HCT116 (cell line): ENCODE results near the gene KMT2E. TPM values are rescaled to one million over a fixed set of nuclear protein-coding genes. Genes with fewer than 3 reads are reported as not detected.

ENCODE experiments used
- ATAC-seq: fragments of 200-7000 bp; cut with Tn5 transposase; 2 replicates; pipeline ENCODE4 v1.9.1; 2020; ENCODE audit warnings: mild to moderate bottlenecking, moderate library complexity
- BruUV-seq: library from RNA; stranded (reverse); fragments of 400-500 nt; replicated peaks from 2 replicates; lab custom pipeline; 2021; lab: Mats Ljungman, UMichigan
- CTCF ChIA-PET: fragments of 300-600 bp; sonication (Branson Sonifier 250); formaldehyde crosslinking; loops from one replicate; lab custom pipeline; 2021; ENCODE audit warnings: antibody characterized with exemption; lab: Charles Lee
- POLR2A ChIA-PET: fragments of 300-600, 350-600 bp; sonication (Branson Sonifier 250); formaldehyde crosslinking; loops from one replicate; lab custom pipeline; 2021; ENCODE audit warnings: antibody characterized with exemption; lab: Charles Lee
- RAD21 ChIA-PET, 2 experiments: fragments of 300-600 bp; sonication (Branson Sonifier 250); formaldehyde crosslinking; loops; one replicate each; lab custom pipeline; 2023; ENCODE audit warnings: low total read pairs in 2 of 2; ENCODE audit not compliant: uncharacterized antibody in 2 of 2, unreplicated experiment in 2 of 2, low non-redundant PET in 1 of 2; lab: Charles Lee
- DNase-seq: peaks from one replicate; pipeline ENCODE4 v3.0.0-alpha.2; 2010; ENCODE audit warnings: low read depth, low spot score
- H2AFZ ChIP-seq: fragments of 200-600 bp; shearing (Covaris generic), sonication (generic); 2 replicates; pipeline ENCODE4 v1.6.1; 2017; ENCODE audit warnings: low read depth, mixed run types, mixed read lengths, antibody characterized with exemption, low read length; ENCODE audit not compliant: poor library complexity, severe bottlenecking
- H3K27ac ChIP-seq: 2 replicates; pipeline ENCODE4 v1.5.1; 2012; ENCODE audit warnings: low read depth, low read length
- H3K27me3 ChIP-seq: fragments of 200-600 bp; sonication (generic); 2 replicates; pipeline ENCODE4 v1.6.1; 2016; ENCODE audit warnings: mixed run types, low read length, mixed read lengths; ENCODE audit not compliant: insufficient read depth
- H3K36me3 ChIP-seq, 2 experiments: fragments of 200-500 bp in 1 of 2; fragments of 200-600 bp in 1 of 2; sonication (Bioruptor generic) in 1 of 2; sonication (generic) in 1 of 2; 2 replicates each; pipeline versions ENCODE4 v1.5.1 to v1.6.1; 2014 to 2016; ENCODE audit warnings: low read length in 2 of 2, inconsistent platforms in 1 of 2, mixed read lengths in 1 of 2, mixed run types in 1 of 2; ENCODE audit not compliant: insufficient read depth in 2 of 2, control insufficient read depth in 1 of 2
- H3K4me1 ChIP-seq, 2 experiments: fragments of 200-600 bp in 1 of 2; sonication (generic) in 1 of 2; 2 replicates each; pipeline versions ENCODE4 v1.5.1 to v1.6.1; 2012 to 2017; ENCODE audit warnings: low read length in 2 of 2, inconsistent platforms in 1 of 2, mild to moderate bottlenecking in 1 of 2, mixed read lengths in 1 of 2, mixed run types in 1 of 2, moderate library complexity in 1 of 2; ENCODE audit not compliant: insufficient read depth in 2 of 2, control insufficient read depth in 1 of 2
- H3K4me2 ChIP-seq: fragments of 200-600 bp; sonication (generic); 2 replicates; pipeline ENCODE4 v1.6.1; 2017; ENCODE audit warnings: mixed run types, low read length, mixed read lengths
- H3K4me3 ChIP-seq, 2 experiments: fragments of 200-600 bp in 1 of 2; sonication (generic) in 1 of 2; replicated peaks in 1 of 2; 2 replicates each; pipeline ENCODE4 v1.5.1; 2011 to 2016; ENCODE audit warnings: low read length in 2 of 2, control low read depth in 1 of 2, low read depth in 1 of 2, mild to moderate bottlenecking in 1 of 2, mixed read lengths in 1 of 2, mixed run types in 1 of 2
- H3K79me2 ChIP-seq: fragments of 200-600 bp; sonication (generic); 2 replicates; pipeline ENCODE4 v1.6.1; 2017; ENCODE audit warnings: mild to moderate bottlenecking, mixed run types, low read length, moderate library complexity, mixed read lengths; ENCODE audit not compliant: insufficient read depth
- H3K9ac ChIP-seq: fragments of 200-600 bp; sonication (generic); 2 replicates; pipeline ENCODE4 v1.6.1; 2016; ENCODE audit warnings: low read length, mixed read lengths
- H3K9me2 ChIP-seq: fragments of 200-600 bp; sonication (generic), shearing (Covaris generic); 2 replicates; pipeline ENCODE4 v1.6.1; 2017; ENCODE audit warnings: mixed run types, mild to moderate bottlenecking, moderate library complexity; ENCODE audit not compliant: insufficient read depth
- H3K9me3 ChIP-seq, 2 experiments: fragments of 200-500 bp in 1 of 2; fragments of 200-600 bp in 1 of 2; sonication (Bioruptor generic) in 1 of 2; sonication (generic) in 1 of 2; 2 replicates each; pipeline ENCODE4 v1.6.1; 2014 to 2017; ENCODE audit warnings: low read length in 2 of 2, mixed read lengths in 2 of 2, inconsistent platforms in 1 of 2, low read depth in 1 of 2, mild to moderate bottlenecking in 1 of 2, mixed run types in 1 of 2, moderate library complexity in 1 of 2; ENCODE audit not compliant: control insufficient read depth in 1 of 2, insufficient read depth in 1 of 2
- H4K20me1 ChIP-seq: fragments of 200-600 bp; sonication (generic), shearing (Covaris generic); 2 replicates; pipeline ENCODE4 v1.6.1; 2017; ENCODE audit warnings: mixed run types, mild to moderate bottlenecking, moderate library complexity; ENCODE audit not compliant: insufficient read depth
- CBX3 ChIP-seq: IDR thresholded peaks from 2 replicates; pipeline ENCODE4 v1.6.1; 2012; ENCODE audit warnings: low read depth
- CEBPB ChIP-seq: IDR thresholded peaks from 2 replicates; pipeline ENCODE4 v1.6.1; 2012; ENCODE audit warnings: low read depth
- CTCF ChIP-seq, 3 experiments: fragments of 200-600 bp in 1 of 3; sonication (generic) in 1 of 3; IDR thresholded peaks in 2 of 3; conservative IDR thresholded peaks in 1 of 3; 2 replicates each; pipeline ENCODE4 v1.5.1; 2012 to 2017; ENCODE audit warnings: low read depth in 2 of 3, low read length in 2 of 3, antibody characterized with exemption in 1 of 3, borderline replicate concordance in 1 of 3, control low read depth in 1 of 3, mild to moderate bottlenecking in 1 of 3, mixed read lengths in 1 of 3, mixed run types in 1 of 3, moderate library complexity in 1 of 3; ENCODE audit not compliant: insufficient read depth in 1 of 3
- EGR1 ChIP-seq: IDR thresholded peaks from 2 replicates; pipeline ENCODE4 v1.6.1; 2012; ENCODE audit warnings: low read depth
- EZH2phosphoT487 ChIP-seq: fragments of 200-600 bp; IDR thresholded peaks from 2 replicates; pipeline ENCODE4 v1.6.1; 2018; ENCODE audit warnings: antibody characterized with exemption, borderline replicate concordance
- FOSL1 ChIP-seq: IDR thresholded peaks from 2 replicates; pipeline ENCODE4 v1.6.1; 2012; ENCODE audit warnings: low read depth
- MAX ChIP-seq: IDR thresholded peaks from 2 replicates; pipeline ENCODE4 v1.6.1; 2012
- POLR2A ChIP-seq: IDR thresholded peaks from 2 replicates; pipeline ENCODE4 v1.7.0; 2011; ENCODE audit warnings: borderline replicate concordance; ENCODE audit not compliant: insufficient read depth, insufficient read length; ENCODE audit errors: extremely low read depth
- POLR2AphosphoS5 ChIP-seq: IDR thresholded peaks from 2 replicates; pipeline ENCODE4 v1.6.1; 2011; ENCODE audit warnings: mild to moderate bottlenecking, low read depth, low read length, moderate library complexity
- RAD21 ChIP-seq: IDR thresholded peaks from 2 replicates; pipeline ENCODE4 v1.6.1; 2012; ENCODE audit warnings: low read depth, mild to moderate bottlenecking
- REST ChIP-seq: IDR thresholded peaks from 2 replicates; pipeline ENCODE4 v1.6.1; 2012; ENCODE audit warnings: low read depth
- SIN3A ChIP-seq: IDR thresholded peaks from 2 replicates; pipeline ENCODE4 v1.6.1; 2012; ENCODE audit warnings: low read depth
- SRF ChIP-seq: IDR thresholded peaks from 2 replicates; pipeline ENCODE4 v1.6.1; 2012; ENCODE audit warnings: low read depth
- TCF7L2 ChIP-seq: IDR thresholded peaks from 2 replicates; pipeline ENCODE4 v1.7.0; 2011; ENCODE audit warnings: borderline replicate concordance, inconsistent platforms; ENCODE audit not compliant: insufficient read depth, insufficient read length; ENCODE audit errors: extremely low read depth
- ZBTB33 ChIP-seq: IDR thresholded peaks from 2 replicates; pipeline ENCODE4 v1.6.1; 2011; ENCODE audit warnings: mild to moderate bottlenecking, low read length, moderate library complexity; ENCODE audit not compliant: insufficient replicate concordance; ENCODE audit errors: extremely low read depth
- ZNF274 ChIP-seq: fragments of 200-500 bp; sonication (Bioruptor generic); IDR thresholded peaks from 2 replicates; pipeline ENCODE4 v1.6.1; 2014; ENCODE audit warnings: mild to moderate bottlenecking, low read depth, low read length, inconsistent platforms
- intact Hi-C: fragments of 100-400 bp; cut with micrococcal nuclease; formaldehyde crosslinking; loops from 2 replicates; pipeline ENCODE4 v1.10.0; 2022
- total RNA-seq: library from RNA; stranded (reverse); gene quantifications from one replicate; pipeline ENCODE4 v1.2.1, GENCODE V29; 2021; ENCODE audit not compliant: unreplicated experiment
- TF ChIP-seq, protein P1 (sequence below): IDR thresholded peaks from 2 replicates; pipeline ENCODE4 v1.6.1; 2012

The KMT2E gene
- total RNA-seq, 1 experiment from 2014 or later = 39.8 TPM

- intact Hi-C loops = loop anchor here (1.0 to 10.0 kb wide), 4 partner anchors 60 to 603 kb away; partner anchors contain the start of gene EFCAB10
- H3K27me3 ChIP-seq = no peaks in the 10 kb centered on the region
- POLR2A ChIA-PET = interaction anchor here (0.8 to 1.7 kb wide), 3 partner anchors 9 to 32 kb away, joined by 3 to 7 read pairs (median 4); no protein-coding TSS in a partner anchor
- no peaks in the 10 kb centered on the region for H3K9me2 ChIP-seq
- H3K36me3 ChIP-seq = no peaks in the 10 kb centered on the region
- H2AFZ ChIP-seq = no peak overlapping the region
- no TSS peak for BruUV-seq
- no peak overlapping the region for H3K27ac ChIP-seq
- no peak overlapping the region for H3K4me3 ChIP-seq
- H3K4me1 ChIP-seq = peaks cover 34 to 42% of the 10 kb centered on the region in 2 experiments
- peaks cover 42% of the 10 kb centered on the region for H3K79me2 ChIP-seq
- CTCF ChIA-PET = interaction anchor here (0.6 to 1.9 kb wide), 19 partner anchors 9 to 598 kb away, joined by 3 to 14 read pairs (median 4); partner anchors contain the start of gene KMT2E
- ATAC-seq (no peak), DNase-seq (no peak)
- TF ChIP-seq ZNF274 = no peak
- TF ChIP-seq CEBPB = no peak
- TF ChIP-seq, protein P1, sequence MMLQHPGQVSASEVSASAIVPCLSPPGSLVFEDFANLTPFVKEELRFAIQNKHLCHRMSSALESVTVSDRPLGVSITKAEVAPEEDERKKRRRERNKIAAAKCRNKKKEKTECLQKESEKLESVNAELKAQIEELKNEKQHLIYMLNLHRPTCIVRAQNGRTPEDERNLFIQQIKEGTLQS = no peak
- no peak for TF ChIP-seq POLR2AphosphoS5
- TF ChIP-seq REST = no peak
- no peak for TF ChIP-seq MAX
- TF ChIP-seq EZH2phosphoT487 = no peak
- TF ChIP-seq POLR2A = no peak
- no peak for TF ChIP-seq RAD21
- TF ChIP-seq SRF = no peak
- no peak for TF ChIP-seq SIN3A
- no peak for TF ChIP-seq CTCF (IDR thresholded peaks at IDR 0.05 in 2 of 3, conservative IDR thresholded peaks at IDR 0.05 in 1 of 3; ENCODE audit: borderline replicate concordance in 1 of 3, insufficient read depth in 1 of 3, low read depth in 2 of 3, low read length in 2 of 3)
- no peak for TF ChIP-seq ZBTB33
- TF ChIP-seq CBX3 = no peak
- TF ChIP-seq TCF7L2 = no peak
- no peak for TF ChIP-seq FOSL1
- no peak for TF ChIP-seq EGR1
- H3K4me2 ChIP-seq = no peak overlapping the region
- RAD21 ChIA-PET = interaction anchor here in 1 of 2 experiments (1.0 kb wide), 1 partner anchor 448 kb away, joined by 3 read pairs; no protein-coding TSS in a partner anchor
- H3K9ac ChIP-seq = no peak overlapping the region
- H3K9me3 ChIP-seq = no peaks in the 10 kb centered on the region
- no peaks in the 10 kb centered on the region for H4K20me1 ChIP-seq
Observed at GRCh38 chr7:104981672-104982037, 32.4 kb upstream of the KMT2E start.
